CD4-positive, alpha-beta memory T cell (primary cell): ENCODE results near the gene TMEM18. TPM values are rescaled to one million over a fixed set of nuclear protein-coding genes. Genes with fewer than 3 reads are reported as not detected.

Source experiments
- CTCF ChIA-PET: fragments of 350-600 bp; sonication (Branson Sonifier 250); formaldehyde crosslinking; loops from one replicate; lab custom pipeline; 2021; ENCODE audit warnings: inconsistent platforms; ENCODE audit not compliant: partially characterized antibody; lab: Charles Lee
- POLR2A ChIA-PET: fragments of 350-600 bp; sonication (Branson Sonifier 250); formaldehyde crosslinking; loops from one replicate; lab custom pipeline; 2021; ENCODE audit not compliant: partially characterized antibody; lab: Charles Lee
- DNase-seq, 5 donors: peaks; one replicate each; pipeline versions ENCODE4 v3.0.0 to v3.0.0-alpha.2; 2020 to 2022; ENCODE audit warnings: mixed read lengths in 1 of 5
- H3K27ac ChIP-seq: one replicate; pipeline ENCODE4 v1.7.0; 2013; ENCODE audit warnings: low read depth, low read length
- H3K27me3 ChIP-seq: 2 replicates; pipeline ENCODE4 v1.7.0; 2013; ENCODE audit warnings: mild to moderate bottlenecking, low read length, moderate library complexity; ENCODE audit not compliant: insufficient read depth
- H3K36me3 ChIP-seq: 2 replicates; pipeline ENCODE4 v1.7.0; 2013; ENCODE audit warnings: mild to moderate bottlenecking, low read length, moderate library complexity; ENCODE audit not compliant: insufficient read depth
- H3K4me1 ChIP-seq: 2 replicates; pipeline ENCODE4 v1.7.0; 2013; ENCODE audit warnings: mild to moderate bottlenecking, low read length, moderate library complexity; ENCODE audit not compliant: insufficient read depth
- H3K4me3 ChIP-seq, 2 donors: one replicate each; pipeline ENCODE4 v1.7.0; 2013; ENCODE audit warnings: low read length in 2 of 2, mild to moderate bottlenecking in 1 of 2
- H3K9me3 ChIP-seq, 2 donors: one replicate each; pipeline ENCODE4 v1.7.0; 2013; ENCODE audit warnings: low read length in 2 of 2, control low read depth in 1 of 2; ENCODE audit not compliant: control insufficient read depth in 1 of 2
- H3K27ac Mint-ChIP-seq, 7 donors: one replicate each; pipeline ENCODE4 v1.8.0; 2020 to 2021; ENCODE audit warnings: mixed read lengths in 7 of 7, mild to moderate bottlenecking in 6 of 7, inconsistent platforms in 3 of 7, moderate library complexity in 3 of 7
- H3K27me3 Mint-ChIP-seq, 2 donors: one replicate each; pipeline ENCODE4 v1.8.0; 2020 to 2021; ENCODE audit warnings: mixed read lengths in 2 of 2
- H3K36me3 Mint-ChIP-seq, 2 donors: one replicate each; pipeline ENCODE4 v1.8.0; 2020 to 2021; ENCODE audit warnings: mixed read lengths in 2 of 2, inconsistent platforms in 1 of 2, mild to moderate bottlenecking in 1 of 2
- H3K4me1 Mint-ChIP-seq, 4 donors: one replicate each; pipeline ENCODE4 v1.8.0; 2020 to 2021; ENCODE audit warnings: mixed read lengths in 4 of 4, mild to moderate bottlenecking in 1 of 4
- H3K4me3 Mint-ChIP-seq, 8 donors: one replicate each; pipeline ENCODE4 v1.8.0; 2020 to 2021; ENCODE audit warnings: mixed read lengths in 8 of 8, mild to moderate bottlenecking in 7 of 8, moderate library complexity in 6 of 8, inconsistent platforms in 3 of 8
- H3K9me3 Mint-ChIP-seq, 8 donors: one replicate each; pipeline ENCODE4 v1.8.0; 2020 to 2021; ENCODE audit warnings: mixed read lengths in 8 of 8, mild to moderate bottlenecking in 5 of 8, inconsistent platforms in 3 of 8, moderate library complexity in 1 of 8
- intact Hi-C: fragments of 100-400 bp; cut with micrococcal nuclease; formaldehyde crosslinking; loops from one replicate; pipeline ENCODE4 v1.15.1; 2023
- polyA plus RNA-seq, 2 donors: library from polyadenylated mRNA; unstranded; fragments of 300-500 nt; fragmentation: Illumina TruSeq; gene quantifications; one replicate each; pipeline ENCODE4 v1.2.3, GENCODE V29; 2021
- total RNA-seq, 2 experiments: library from RNA; stranded (reverse); gene quantifications; one replicate each; pipeline ENCODE4 v1.2.3, GENCODE V29; 2021

TMEM18 gene
- total and polyA plus RNA-seq, 4 experiments from 2014 or later: 20.0 to 28.1 (median 24.8) TPM

DNA sequence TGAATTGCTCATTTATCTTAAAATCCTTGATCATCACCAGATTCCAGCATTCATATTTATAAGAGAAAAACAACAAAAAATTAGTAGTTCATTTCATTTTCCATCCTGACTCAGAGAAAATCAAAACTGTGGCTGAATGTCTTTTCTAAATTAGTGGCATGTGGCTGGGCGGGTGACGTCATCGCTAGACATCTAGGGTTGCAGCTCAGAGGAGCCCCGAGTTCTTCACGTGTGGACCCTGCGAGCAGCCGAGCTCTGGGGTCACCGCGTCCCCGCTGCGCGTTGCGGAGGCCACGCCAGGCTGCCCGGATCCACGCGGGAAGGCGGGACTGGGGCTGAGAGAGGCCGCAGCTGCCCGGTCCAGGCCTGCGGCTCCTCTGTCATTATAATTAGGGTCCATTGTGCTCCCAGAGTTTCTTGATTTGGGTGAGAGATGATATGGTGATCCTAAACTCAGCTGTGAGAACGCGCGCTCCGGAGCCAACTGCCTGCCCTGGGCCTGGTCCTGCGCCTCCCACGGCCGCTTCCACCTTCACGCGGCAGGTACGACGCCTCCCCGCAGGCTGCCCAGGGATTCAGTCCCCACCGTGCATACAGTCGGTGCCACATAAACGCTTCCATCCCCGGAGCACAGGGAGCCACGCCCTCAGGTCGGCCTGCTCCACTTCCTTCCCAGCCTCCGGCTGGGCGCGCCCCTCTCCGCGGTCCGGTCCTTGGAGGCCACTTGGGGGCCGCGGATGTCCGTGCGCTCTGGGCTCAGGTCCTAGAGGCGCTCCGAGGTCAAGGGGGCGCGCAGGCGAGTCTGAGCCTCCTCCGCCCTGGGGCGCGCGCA lies 56.5 kb downstream of the TMEM18 start:
- ChIA-PET CTCF (no interaction called here), POLR2A (no interaction called here)
- no peaks in the 10 kb centered on the region for H3K36me3 Mint-ChIP-seq
- no peaks in the 10 kb centered on the region for H3K4me1 ChIP-seq
- H3K4me3 ChIP-seq: no peak overlapping the region
- H3K9me3 ChIP-seq: no peaks in the 10 kb centered on the region
- intact Hi-C loops: no loop called here
- no peak overlapping the region for H3K27ac ChIP-seq
- DNase-seq: no peak
- H3K4me3 Mint-ChIP-seq: no peak overlapping the region
- H3K9me3 Mint-ChIP-seq: peaks cover 0 to 14% (median 6%) of the 10 kb centered on the region in 8 donors
- H3K36me3 ChIP-seq: no peaks in the 10 kb centered on the region
- H3K27ac Mint-ChIP-seq: no peak overlapping the region
- H3K4me1 Mint-ChIP-seq: no peaks in the 10 kb centered on the region
- peaks cover 2 to 6% of the 10 kb centered on the region in 2 donors for H3K27me3 Mint-ChIP-seq
- H3K27me3 ChIP-seq: no peaks in the 10 kb centered on the region

DNA sequence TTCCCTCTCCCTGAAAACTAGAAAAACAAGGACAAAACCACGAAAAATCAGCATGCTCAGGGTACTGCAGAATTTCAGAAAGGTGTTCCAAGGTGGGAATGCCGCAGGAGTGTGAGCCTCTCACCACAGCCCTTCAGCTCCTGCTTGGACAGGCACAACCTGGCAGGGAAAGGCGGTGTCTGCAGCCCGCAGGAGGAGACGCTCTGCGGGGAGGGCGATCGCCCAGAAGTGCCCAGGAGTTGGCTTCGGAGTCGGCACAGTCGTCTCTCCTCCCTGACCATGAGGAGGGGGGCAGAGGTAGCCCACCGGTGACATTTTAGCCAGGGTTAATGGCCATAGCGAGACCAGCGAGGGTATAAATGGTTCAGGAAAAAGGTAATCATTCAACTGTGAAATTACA lies 57.2 kb downstream of the TMEM18 start:
- Histone ChIP-seq H3K9me3 (no peaks in the 10 kb centered on the region), H3K4me3 (no peak overlapping the region), H3K36me3 (no peaks in the 10 kb centered on the region), H3K4me1 (no peaks in the 10 kb centered on the region), H3K27ac (no peak overlapping the region), H3K27me3 (no peaks in the 10 kb centered on the region)
- H3K4me1 Mint-ChIP-seq: no peaks in the 10 kb centered on the region
- ChIA-PET CTCF (no interaction called here), POLR2A (no interaction called here)
- H3K36me3 Mint-ChIP-seq: no peaks in the 10 kb centered on the region
- peaks cover 2 to 6% of the 10 kb centered on the region in 2 donors for H3K27me3 Mint-ChIP-seq
- H3K4me3 Mint-ChIP-seq: no peak overlapping the region
- intact Hi-C loops: no loop called here
- no peak overlapping the region for H3K27ac Mint-ChIP-seq
- H3K9me3 Mint-ChIP-seq: peaks cover 0 to 14% (median 6%) of the 10 kb centered on the region in 8 donors
- DNase-seq: no peak

DNA sequence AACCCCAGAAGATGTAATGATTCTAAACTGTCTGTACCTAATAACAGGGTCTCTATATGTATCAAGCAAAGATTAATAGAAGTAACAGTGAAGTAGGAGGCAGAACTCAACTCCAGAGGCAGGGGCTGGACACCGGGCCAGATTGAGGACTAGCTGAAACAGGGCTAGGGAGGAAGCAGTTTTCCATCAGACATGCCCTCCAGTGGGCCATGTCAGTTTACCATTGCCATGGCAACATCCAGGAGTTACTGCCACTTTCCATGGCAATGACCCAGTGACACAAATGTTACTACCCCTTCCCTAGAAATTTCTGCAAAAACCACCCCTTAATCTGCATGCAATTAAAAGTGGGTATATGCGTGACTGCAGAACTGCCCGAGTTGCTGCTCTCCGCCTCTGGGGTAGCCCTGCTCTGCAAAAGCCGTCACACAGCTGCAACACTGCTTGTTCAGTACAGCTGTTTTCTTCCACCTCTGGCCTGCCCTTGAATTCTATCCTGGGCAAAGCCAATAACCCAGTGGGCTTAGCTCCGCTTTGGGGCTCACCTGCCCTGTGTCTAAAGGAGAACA lies 58.7 kb downstream of the TMEM18 start:
- no peaks in the 10 kb centered on the region for H3K9me3 ChIP-seq
- no peak overlapping the region for H3K27ac ChIP-seq
- H3K27ac Mint-ChIP-seq: no peak overlapping the region
- H3K4me1 ChIP-seq: no peaks in the 10 kb centered on the region
- peaks cover 0 to 14% (median 6%) of the 10 kb centered on the region in 8 donors for H3K9me3 Mint-ChIP-seq
- POLR2A ChIA-PET: no interaction called here
- H3K36me3 Mint-ChIP-seq: no peaks in the 10 kb centered on the region
- DNase-seq: no peak
- no peaks in the 10 kb centered on the region for H3K36me3 ChIP-seq
- H3K4me1 Mint-ChIP-seq: no peaks in the 10 kb centered on the region
- peaks cover 4 to 10% of the 10 kb centered on the region in 2 donors for H3K27me3 Mint-ChIP-seq
- CTCF ChIA-PET: no interaction called here
- no peak overlapping the region for H3K4me3 ChIP-seq
- intact Hi-C loops: no loop called here
- peaks cover 2% of the 10 kb centered on the region for H3K27me3 ChIP-seq
- no peak overlapping the region for H3K4me3 Mint-ChIP-seq

DNA sequence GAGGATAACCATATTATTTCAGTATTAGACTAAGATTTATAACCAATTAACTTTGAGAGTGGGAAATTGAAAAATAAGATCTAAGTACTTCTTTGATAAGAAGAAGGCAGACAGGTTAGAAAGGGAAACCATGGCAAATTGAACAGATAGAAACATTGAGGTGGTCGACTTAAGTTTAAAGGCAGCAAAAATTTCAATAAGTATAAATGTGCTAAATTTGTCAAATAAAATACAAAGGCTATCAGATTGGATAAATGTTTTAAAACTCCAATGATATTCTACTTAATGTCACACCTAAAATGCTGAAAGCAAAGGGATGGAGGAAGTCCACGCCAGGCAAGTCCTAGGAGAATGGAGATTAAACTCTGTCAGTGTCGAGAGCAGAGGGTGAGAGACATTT lies 59.2 kb downstream of the TMEM18 start:
- H3K9me3 Mint-ChIP-seq: peaks cover 0 to 14% (median 6%) of the 10 kb centered on the region in 8 donors
- H3K27me3 ChIP-seq: peaks cover 6% of the 10 kb centered on the region
- no peak for DNase-seq
- CTCF ChIA-PET: no interaction called here
- no peak overlapping the region for H3K27ac Mint-ChIP-seq
- no peak overlapping the region for H3K4me3 Mint-ChIP-seq
- H3K27ac ChIP-seq: no peak overlapping the region
- no peaks in the 10 kb centered on the region for H3K4me1 Mint-ChIP-seq
- no peaks in the 10 kb centered on the region for H3K36me3 Mint-ChIP-seq
- no peaks in the 10 kb centered on the region for H3K9me3 ChIP-seq
- POLR2A ChIA-PET: no interaction called here
- intact Hi-C loops: no loop called here
- no peak overlapping the region for H3K4me3 ChIP-seq
- peaks cover 4 to 10% of the 10 kb centered on the region in 2 donors for H3K27me3 Mint-ChIP-seq
- H3K4me1 ChIP-seq: no peaks in the 10 kb centered on the region
- H3K36me3 ChIP-seq: no peaks in the 10 kb centered on the region
